ENCODE results near the gene C5orf63. TPM values are rescaled to one million over a fixed set of nuclear protein-coding genes. Genes with fewer than 3 reads are reported as not detected.

Gene C5orf63
- total RNA-seq, 1 donor from 2014 or later: 1.5 TPM

- no peak for DNase-seq (ENCODE audit: low spot score)
- Mint-ChIP-seq H3K36me3 (no peaks in the 10 kb centered on the region), H3K27ac (no peak overlapping the region), H3K9me3 (no peaks in the 10 kb centered on the region), H3K4me3 (no peak overlapping the region), H3K4me1 (no peaks in the 10 kb centered on the region), H3K27me3 (ENCODE audit: insufficient read depth, low read depth) (peaks cover 6% of the 10 kb centered on the region)
- no peaks in the 10 kb centered on the region for H3K4me1 ChIP-seq
- H3F3A ChIP-seq (ENCODE audit: low read depth): no peaks in the 10 kb centered on the region
- H3K9me3 ChIP-seq (ENCODE audit: low read depth): no peaks in the 10 kb centered on the region
- TF ChIP-seq EZH2 (IDR thresholded peaks at IDR 0.05): no peak
- no peak for TF ChIP-seq CTCF (IDR thresholded peaks at IDR 0.05)
- no peak for TF ChIP-seq EZH2phosphoT487 (IDR thresholded peaks at IDR 0.05)
- H3K4me2 ChIP-seq: no peak overlapping the region
- H3K79me2 ChIP-seq (ENCODE audit: low read depth): no peaks in the 10 kb centered on the region
- no peaks in the 10 kb centered on the region for H3K27me3 ChIP-seq
- no peak overlapping the region for H2AFZ ChIP-seq (replicated peaks)
- no peaks in the 10 kb centered on the region for H4K20me1 ChIP-seq (ENCODE audit: low read depth)
- no peaks in the 10 kb centered on the region for H3K36me3 ChIP-seq
- no peak overlapping the region for H3K4me3 ChIP-seq
- no peak overlapping the region for H3K27ac ChIP-seq
- no peak overlapping the region for H3K9ac ChIP-seq
Measured at GRCh38 chr5:127070243-127070642, 3.1 kb downstream of the C5orf63 start.

DNA sequence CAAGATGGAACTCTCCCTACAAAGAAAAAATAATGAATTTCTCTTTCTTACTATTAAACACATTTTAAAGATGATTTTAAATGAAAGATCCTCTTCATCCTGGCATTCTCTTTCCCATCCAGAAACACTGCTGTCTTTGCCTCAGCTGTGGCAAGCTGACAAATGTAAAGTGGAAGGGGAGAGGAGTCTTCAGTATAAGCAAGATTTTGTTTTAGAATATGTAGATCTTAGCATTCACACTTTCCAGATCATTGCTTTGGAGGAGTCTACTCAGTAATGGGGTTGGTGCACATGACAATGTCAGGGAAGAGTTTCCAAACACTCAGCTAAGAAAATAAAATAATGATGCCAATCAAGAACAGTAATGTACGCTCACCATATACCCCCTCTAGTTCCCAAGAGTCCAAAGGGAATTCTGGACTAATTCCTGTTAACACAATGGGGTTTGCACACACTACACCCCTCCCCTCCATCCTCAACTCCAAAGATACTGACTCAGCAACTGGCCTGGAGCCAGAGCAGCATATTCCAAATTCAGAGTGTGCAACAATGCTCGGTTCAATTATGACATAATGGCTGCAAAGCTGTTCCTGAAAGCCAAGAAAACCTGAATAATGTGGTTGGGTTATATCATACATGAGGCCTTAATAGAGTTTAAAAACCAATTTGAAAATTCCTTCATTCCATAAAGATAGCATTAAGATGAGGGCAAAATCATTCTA, 4.6 kb downstream of the C5orf63 start:
- H3K36me3 Mint-ChIP-seq: no peaks in the 10 kb centered on the region
- H3K4me3 ChIP-seq: no peak overlapping the region
- H3K4me1 Mint-ChIP-seq: no peaks in the 10 kb centered on the region
- H3K27me3 ChIP-seq: no peaks in the 10 kb centered on the region
- H3K79me2 ChIP-seq (ENCODE audit: low read depth): no peaks in the 10 kb centered on the region
- no peak overlapping the region for H3K27ac ChIP-seq
- H3K9ac ChIP-seq: no peak overlapping the region
- no peaks in the 10 kb centered on the region for H4K20me1 ChIP-seq (ENCODE audit: low read depth)
- no peaks in the 10 kb centered on the region for H3K4me1 ChIP-seq
- H3K4me3 Mint-ChIP-seq: no peak overlapping the region
- H3K9me3 ChIP-seq (ENCODE audit: low read depth): no peaks in the 10 kb centered on the region
- DNase-seq (ENCODE audit: low spot score): no peak
- no peak overlapping the region for H3K27ac Mint-ChIP-seq
- H3K4me2 ChIP-seq: no peak overlapping the region
- H2AFZ ChIP-seq (replicated peaks): no peak overlapping the region
- H3F3A ChIP-seq (ENCODE audit: low read depth): no peaks in the 10 kb centered on the region
- TF ChIP-seq CTCF (IDR thresholded peaks at IDR 0.05) (no peak), EZH2 (IDR thresholded peaks at IDR 0.05) (no peak), EZH2phosphoT487 (IDR thresholded peaks at IDR 0.05) (no peak)
- no peaks in the 10 kb centered on the region for H3K36me3 ChIP-seq
- no peaks in the 10 kb centered on the region for H3K9me3 Mint-ChIP-seq
- H3K27me3 Mint-ChIP-seq (ENCODE audit: insufficient read depth, low read depth): peaks cover 4% of the 10 kb centered on the region

GRCh38 chr5:127066721-127067120, 6.6 kb downstream of the C5orf63 start:
- Histone ChIP-seq H3K4me2 (no peak overlapping the region), H3K9me3 (ENCODE audit: low read depth) (no peaks in the 10 kb centered on the region), H3F3A (ENCODE audit: low read depth) (no peaks in the 10 kb centered on the region), H3K27me3 (no peaks in the 10 kb centered on the region), H3K27ac (no peak overlapping the region), H3K79me2 (ENCODE audit: low read depth) (no peaks in the 10 kb centered on the region), H3K4me3 (no peak overlapping the region), H2AFZ (replicated peaks) (no peak overlapping the region), H3K36me3 (no peaks in the 10 kb centered on the region), H4K20me1 (ENCODE audit: low read depth) (no peaks in the 10 kb centered on the region), H3K9ac (no peak overlapping the region), H3K4me1 (peaks cover 6% of the 10 kb centered on the region)
- no peak for DNase-seq (ENCODE audit: low spot score)
- no peak overlapping the region for H3K4me3 Mint-ChIP-seq
- no peaks in the 10 kb centered on the region for H3K36me3 Mint-ChIP-seq
- no peaks in the 10 kb centered on the region for H3K27me3 Mint-ChIP-seq (ENCODE audit: insufficient read depth, low read depth)
- no peaks in the 10 kb centered on the region for H3K9me3 Mint-ChIP-seq
- TF ChIP-seq CTCF (IDR thresholded peaks at IDR 0.05): no peak
- no peak for TF ChIP-seq EZH2phosphoT487 (IDR thresholded peaks at IDR 0.05)
- TF ChIP-seq EZH2 (IDR thresholded peaks at IDR 0.05): no peak
- no peak overlapping the region for H3K27ac Mint-ChIP-seq
- H3K4me1 Mint-ChIP-seq: peaks cover 10% of the 10 kb centered on the region

Data from neural progenitor cell (in vitro differentiated cells).